NCI-H187 treated with DMSO at 0.1 percent for 48 hours (cell line): ENCODE measurements around the gene PIP5KL1.

ENCODE experiments used
- DNase-seq: peaks from one replicate; lab custom pipeline; 2025; lab: John Stamatoyannopoulos, UW

The PIP5KL1 gene

GRCh38 chr9:127873223-127873691, 57.3 kb downstream of the PIP5KL1 start:
- DNase-seq = no peak

- DNase-seq = no peak
Observed at GRCh38 chr9:127872369-127873222, 58.0 kb downstream of the PIP5KL1 start.

- no peak for DNase-seq
Observed at GRCh38 chr9:127871531-127871930, 59.0 kb downstream of the PIP5KL1 start.

GRCh38 chr9:127870887-127871286, 59.7 kb downstream of the PIP5KL1 start:
- no peak for DNase-seq
